ENCODE data around the gene ADAT1. TPM values are rescaled to one million over a fixed set of nuclear protein-coding genes. Genes with fewer than 3 reads are reported as not detected.

ADAT1 gene, protein sequence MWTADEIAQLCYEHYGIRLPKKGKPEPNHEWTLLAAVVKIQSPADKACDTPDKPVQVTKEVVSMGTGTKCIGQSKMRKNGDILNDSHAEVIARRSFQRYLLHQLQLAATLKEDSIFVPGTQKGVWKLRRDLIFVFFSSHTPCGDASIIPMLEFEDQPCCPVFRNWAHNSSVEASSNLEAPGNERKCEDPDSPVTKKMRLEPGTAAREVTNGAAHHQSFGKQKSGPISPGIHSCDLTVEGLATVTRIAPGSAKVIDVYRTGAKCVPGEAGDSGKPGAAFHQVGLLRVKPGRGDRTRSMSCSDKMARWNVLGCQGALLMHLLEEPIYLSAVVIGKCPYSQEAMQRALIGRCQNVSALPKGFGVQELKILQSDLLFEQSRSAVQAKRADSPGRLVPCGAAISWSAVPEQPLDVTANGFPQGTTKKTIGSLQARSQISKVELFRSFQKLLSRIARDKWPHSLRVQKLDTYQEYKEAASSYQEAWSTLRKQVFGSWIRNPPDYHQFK
- total RNA-seq, result 48.2 and 52.4 TPM in 2 replicates

DNA sequence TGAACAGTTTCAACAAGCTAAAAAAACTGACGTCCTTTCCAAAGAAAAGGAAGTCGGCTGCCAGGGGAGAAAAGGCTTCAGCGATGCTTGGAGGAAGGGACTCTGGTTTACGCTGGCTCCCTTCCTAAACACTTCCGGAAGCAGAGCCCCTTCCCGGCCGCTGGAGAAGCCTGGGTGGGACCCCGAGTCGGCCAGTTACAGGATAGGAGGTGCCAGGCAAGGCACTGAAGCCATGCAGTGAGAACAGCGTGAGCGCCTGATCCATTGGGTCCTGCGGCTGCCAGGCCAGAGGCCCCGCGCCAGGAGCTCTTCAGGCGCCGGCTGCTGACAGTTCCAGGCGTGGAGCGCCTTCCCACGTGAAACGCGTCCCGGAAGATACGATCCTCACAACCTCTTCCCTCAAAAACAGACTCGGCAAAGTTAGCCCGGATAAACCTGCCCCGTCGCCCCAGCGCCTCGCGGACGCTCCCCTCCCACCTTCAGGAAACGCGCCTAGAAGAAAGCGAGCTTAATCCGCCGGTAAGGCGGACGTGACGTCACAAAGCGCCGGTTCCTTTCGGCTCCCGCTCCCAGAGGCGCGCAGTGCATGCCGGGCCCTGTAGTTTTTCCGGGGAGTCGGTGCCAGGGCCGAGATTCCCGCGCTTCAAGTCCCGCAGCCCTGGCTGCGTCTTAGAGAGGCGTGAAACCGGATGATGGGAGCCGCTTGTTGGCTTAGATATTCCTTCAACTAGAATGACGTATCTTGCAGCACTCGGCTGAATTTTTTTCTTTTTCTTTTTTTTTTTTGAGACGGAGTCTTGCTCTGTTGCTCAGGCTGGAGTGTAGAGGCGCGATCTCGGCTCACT lies at the start of gene ADAT1:
Gene ADAT1, minus strand, starts transcription at position 521 of the 845 bp plus-strand sequence. CDS start 2,482 bp downstream, outside the sequence.
- intact Hi-C loops (cut with micrococcal nuclease), result loop anchor here (1.0 to 2.0 kb wide), 13 partner anchors 24 to 1567 kb away; partner anchors contain the start of genes CFDP1, GABARAPL2, GLG1 and KARS1

DNA sequence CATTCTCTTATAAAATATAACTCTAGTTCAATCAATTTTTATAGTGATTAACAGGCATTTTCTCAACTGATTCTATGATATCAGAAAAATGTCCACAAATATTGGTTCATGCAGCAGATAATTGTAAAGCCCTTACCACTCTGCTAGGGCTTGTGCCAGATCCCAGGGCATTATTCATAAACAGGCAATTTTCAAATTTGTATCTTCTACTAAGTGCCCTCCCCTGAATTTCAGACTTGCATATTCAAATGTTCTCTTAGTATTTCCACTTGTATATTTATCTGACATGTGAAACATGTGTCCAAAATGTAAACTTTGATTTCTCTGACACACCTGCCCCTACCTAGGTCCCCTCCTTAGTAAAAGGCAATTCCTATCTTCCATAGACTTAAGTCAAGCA lies 44.4 kb upstream of the ADAT1 start:
- intact Hi-C loops (cut with micrococcal nuclease), result no loop called here

DNA sequence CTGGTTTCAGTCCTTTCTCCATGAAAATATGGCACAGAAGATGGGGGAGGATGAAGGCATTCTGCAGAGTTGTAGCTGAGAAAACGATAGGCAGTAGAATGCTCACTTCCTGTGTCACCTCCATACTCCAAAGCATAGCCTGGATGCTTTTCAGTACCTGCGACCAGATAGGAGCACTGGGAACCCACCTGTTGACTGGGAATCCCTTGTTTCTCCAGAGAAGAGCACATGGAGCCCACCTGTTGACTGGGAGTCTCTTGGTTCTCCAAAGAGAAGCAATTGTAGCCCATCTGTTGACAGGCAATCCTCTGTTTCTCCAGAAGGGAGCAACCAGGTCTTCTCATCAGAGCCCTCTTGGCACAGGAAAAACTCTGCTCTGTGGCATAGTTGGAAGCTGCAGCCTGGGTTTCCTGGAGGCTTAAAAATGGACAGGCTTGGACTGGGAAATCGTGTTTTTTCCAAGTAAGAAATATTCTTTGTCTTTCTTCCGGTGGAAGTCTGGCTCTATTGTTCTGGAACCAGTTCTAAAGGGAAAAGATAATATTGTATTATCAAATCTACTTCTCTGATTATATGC lies 37.7 kb upstream of the ADAT1 start:
- intact Hi-C loops (cut with micrococcal nuclease), result no loop called here

DNA sequence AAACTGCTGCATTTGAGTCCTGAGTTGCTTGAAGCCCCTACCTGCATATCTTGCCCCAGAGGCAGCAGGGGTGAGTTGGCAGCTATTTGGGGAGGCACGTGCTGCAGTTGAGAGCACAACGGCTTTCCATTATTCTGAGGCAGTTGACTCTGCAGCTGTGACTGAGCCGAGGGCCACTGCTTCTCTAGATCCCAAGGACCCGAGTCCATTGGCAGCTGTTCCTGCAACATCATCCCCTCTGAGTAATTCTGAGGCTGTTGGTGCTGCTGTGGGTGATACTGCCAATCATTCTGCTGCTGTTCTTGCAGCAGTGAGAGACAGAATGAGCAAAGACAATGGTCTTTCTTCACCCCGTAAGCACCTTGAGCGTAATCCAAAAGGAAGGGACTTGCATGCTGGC lies 37.2 kb upstream of the ADAT1 start:
- intact Hi-C loops (cut with micrococcal nuclease), result no loop called here

DNA sequence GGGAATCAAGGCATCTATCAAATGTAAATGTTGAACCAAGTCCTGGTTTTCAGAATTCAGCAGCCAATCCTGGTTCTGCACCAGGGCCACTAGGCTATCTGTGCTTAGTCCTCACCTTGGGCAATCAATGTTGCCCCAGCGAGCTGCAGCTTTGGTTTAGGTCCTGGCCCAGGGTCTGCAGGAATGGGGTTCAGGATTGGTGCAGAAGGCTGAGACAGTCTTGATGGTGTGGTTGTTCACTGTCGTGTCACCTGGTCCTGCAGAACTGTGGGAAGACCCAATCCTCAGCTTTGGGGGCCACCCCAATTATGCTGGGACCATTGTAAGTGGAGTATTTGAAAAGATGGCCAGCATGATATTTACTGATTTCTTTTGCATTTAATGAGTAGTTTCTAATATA lies 35.1 kb upstream of the ADAT1 start:
- intact Hi-C loops (cut with micrococcal nuclease), result no loop called here

DNA sequence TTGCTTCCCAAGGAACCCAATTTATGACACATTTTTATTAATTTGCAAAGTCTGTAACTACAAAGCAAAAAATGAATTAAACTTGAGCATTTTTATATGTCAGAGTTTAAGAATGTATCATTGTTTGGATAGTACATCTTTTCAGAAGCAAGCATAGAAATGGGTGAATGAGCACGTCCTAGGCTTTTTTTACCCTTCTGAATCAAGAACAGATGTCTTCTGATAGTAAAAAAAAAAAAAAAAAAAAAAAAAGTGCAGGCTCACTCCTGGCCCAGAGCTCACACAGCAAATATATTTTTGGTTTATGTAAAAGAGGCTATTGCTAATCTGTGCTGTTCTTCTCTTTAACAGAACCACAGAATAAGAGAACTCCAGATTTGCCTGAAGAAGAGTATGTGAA lies 30.8 kb upstream of the ADAT1 start:
- intact Hi-C loops (cut with micrococcal nuclease), result no loop called here

DNA sequence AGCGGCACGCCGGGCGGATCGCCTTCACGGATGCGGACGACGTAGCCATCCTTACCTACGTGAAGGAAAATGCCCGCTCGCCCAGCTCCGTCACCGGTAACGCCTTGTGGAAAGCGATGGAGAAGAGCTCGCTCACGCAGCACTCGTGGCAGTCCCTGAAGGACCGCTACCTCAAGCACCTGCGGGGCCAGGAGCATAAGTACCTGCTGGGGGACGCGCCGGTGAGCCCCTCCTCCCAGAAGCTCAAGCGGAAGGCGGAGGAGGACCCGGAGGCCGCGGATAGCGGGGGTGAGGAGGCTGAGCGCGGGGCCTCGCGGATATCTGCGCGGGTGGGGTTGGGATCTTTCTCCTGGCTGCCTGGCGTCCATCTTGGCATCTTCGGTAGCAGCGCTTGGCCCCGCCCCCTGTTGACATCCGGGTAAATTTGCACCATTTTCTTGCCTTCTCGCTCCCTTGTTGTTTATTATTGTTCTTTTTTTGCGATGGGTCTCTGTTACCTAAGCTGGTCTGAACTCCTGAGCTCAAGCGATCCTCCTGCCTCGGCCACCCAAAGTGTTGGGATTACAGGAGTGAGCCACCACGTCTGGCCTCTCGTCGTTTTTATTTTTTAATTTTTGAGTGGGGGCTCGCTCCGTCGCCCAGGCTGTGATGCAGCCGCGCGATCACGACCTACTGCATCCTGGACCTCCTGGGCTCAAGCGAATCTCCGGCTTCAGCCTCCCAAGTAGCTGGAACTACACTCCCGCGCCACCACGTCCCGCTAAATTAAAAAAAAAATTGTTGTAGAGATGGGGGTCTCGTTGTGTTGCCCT lies 25.4 kb upstream of the ADAT1 start:
- intact Hi-C loops (cut with micrococcal nuclease), result loop anchor here (1.0 to 10.0 kb wide), 6 partner anchors 574 to 1564 kb away; partner anchors contain the start of genes GLG1 and WDR59

DNA sequence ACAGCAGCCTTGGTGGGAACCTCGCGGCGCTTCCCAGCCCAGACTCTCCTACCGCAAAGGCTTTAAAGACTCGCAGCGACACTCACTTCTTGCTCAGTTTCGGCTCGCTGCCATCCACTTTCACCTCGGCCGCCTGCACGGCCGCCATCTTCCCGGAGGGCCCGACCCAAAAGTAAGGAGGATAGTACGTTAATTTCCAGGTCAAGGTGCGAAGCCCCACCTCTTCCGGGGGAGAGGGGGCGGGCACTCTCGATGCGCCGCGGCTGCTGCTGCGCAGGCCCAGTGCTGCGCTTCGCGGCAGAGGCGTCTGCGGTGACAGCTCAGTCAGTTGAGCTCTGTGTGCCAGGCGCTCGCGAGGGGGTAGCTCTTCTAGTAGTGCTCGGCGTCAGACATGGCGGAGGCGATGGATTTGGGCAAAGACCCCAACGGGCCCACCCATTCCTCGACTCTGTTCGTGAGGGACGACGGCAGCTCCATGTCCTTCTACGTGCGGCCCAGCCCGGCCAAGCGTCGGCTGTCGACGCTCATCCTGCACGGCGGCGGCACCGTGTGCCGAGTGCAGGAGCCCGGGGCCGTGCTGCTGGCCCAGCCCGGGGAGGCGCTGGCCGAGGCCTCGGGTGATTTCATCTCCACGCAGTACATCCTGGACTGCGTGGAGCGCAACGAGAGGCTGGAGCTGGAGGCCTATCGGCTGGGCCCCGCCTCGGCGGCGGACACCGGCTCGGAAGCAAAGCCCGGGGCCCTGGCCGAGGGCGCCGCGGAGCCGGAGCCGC lies 24.6 kb upstream of the ADAT1 start, which contains the start of the genes KARS1 and TERF2IP:
Gene KARS1, minus strand, starts transcription at position 174 of the 773 bp plus-strand sequence. Its CDS starts 26 bp downstream, at position 148.
Gene TERF2IP, plus strand, starts transcription at position 282 of the 773 bp plus-strand sequence. Its CDS starts 110 bp downstream, at position 392.
- intact Hi-C loops (cut with micrococcal nuclease), result loop anchor here (1.0 to 10.0 kb wide), 18 partner anchors 19 to 1565 kb away; partner anchors contain the start of genes ADAT1, CFDP1, GABARAPL2 and GLG1

DNA sequence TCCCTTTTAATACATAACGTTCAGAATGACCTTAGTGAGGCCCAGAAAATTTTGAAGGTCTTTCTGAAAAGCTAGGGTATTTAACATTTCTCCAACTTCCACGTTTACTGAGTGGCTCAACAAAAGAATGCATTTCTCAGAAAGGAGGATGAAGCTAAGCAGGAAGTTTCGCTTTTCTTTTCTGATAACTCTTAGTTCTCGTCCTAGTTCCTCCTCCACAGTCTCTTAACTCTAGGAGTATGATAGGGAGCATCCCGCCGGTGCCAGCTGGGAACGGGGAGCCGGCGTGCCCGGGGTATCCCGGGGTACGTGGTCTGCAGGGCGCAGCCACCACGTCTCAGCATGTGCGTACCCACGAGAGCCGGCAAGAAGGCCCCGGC lies 24.0 kb upstream of the ADAT1 start:
- intact Hi-C loops (cut with micrococcal nuclease), result loop anchor here (1.0 to 10.0 kb wide), 15 partner anchors 19 to 1543 kb away; partner anchors contain the start of genes ADAT1, CFDP1, GABARAPL2 and GLG1

DNA sequence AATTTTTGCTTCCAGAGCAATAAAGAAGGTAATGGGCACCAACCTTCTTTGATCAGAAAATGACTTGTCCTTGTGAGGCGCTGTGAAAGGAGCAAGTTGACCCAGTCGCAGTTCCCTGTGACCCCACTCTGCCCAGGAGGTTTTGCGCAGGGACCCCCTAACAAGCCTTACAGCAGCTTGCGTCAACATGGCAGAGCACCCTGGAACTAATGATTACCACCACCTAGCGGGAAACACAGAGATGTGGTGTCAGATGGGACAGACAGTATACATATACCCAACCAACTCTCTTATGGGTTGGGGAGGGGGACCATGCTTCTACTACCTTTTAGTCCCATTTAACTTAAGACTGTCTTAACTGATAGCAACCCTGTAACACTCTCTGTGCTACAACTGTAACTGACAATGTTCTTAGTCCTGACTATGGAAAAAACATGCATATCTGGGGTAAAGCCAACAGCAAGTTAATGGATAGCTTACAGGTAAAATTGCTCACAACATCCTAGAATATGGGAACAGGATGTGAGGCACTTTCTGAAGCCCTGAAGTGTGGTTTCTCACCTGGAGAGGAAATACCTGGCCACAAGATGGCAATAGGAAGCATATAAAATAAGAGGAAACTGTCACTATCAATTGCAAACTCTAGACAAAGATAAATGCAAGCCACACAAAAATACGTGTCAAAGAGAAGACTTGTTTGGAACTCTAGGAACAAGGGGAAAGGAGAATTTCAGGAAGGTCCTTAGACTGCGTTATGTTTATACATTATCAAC lies 21.3 kb upstream of the ADAT1 start:
- intact Hi-C loops (cut with micrococcal nuclease), result loop anchor here (5.0 to 10.0 kb wide), 3 partner anchors 570 to 1037 kb away; partner anchors contain the start of gene GLG1

DNA sequence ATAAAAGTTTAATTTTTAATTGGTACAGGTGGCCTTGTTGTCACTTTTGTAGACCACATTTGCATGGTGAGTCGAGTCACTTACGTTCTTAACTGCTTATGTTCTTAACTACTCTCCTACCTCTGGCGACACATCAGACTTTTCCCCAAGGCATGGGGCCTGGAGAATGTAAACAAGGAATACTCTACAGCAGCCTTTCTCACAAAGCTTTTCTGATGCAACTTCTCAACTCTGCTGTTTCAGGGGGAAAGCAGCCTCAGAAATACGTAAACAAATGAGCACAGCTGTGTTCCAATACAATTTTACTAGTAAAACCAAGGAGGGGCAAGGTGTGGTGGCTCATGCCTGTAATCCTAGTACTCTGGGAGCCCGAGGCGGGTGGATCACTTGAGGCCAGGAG lies 17.5 kb upstream of the ADAT1 start:
- intact Hi-C loops (cut with micrococcal nuclease), result loop anchor here (10.0 kb wide), 2 partner anchors 566 to 946 kb away; no protein-coding TSS in a partner anchor

DNA sequence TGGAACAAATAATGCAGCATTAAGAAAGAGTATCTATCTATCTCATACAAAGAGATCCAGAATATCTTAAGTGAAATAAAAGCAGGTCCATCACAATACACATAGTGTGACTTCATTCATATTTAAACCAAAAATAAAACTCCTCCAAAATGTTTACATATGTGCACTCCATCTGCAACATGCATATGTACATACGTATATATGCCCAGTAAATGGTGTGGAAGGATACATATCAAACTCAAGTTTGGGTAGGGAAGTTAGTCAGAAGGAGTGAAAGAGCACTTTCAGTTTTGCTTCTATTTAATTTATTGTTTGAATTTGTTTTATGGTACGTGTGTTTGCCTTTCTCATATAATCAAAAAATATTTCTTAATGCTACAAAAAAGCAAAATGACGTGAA lies 12.0 kb upstream of the ADAT1 start:
- intact Hi-C loops (cut with micrococcal nuclease), result no loop called here

DNA sequence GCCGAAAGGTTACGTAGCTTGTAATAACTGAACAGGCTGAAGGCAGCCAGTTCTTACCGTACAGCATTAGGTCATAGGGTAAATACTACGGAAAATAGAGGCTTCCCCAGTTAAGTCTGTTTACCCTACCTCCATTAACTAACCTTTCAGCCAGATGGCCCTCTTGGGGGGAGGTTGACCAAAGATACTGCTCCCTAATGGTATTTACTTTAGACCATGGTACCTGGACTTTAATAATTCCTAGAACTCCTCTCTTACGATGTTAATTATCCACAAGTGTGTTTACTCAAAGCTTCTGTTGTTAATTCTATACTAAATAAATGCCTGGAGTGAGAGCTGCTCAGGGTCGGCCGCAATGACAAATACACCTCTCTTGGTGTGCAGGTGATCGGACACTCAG lies 9.8 kb upstream of the ADAT1 start:
- intact Hi-C loops (cut with micrococcal nuclease), result no loop called here

DNA sequence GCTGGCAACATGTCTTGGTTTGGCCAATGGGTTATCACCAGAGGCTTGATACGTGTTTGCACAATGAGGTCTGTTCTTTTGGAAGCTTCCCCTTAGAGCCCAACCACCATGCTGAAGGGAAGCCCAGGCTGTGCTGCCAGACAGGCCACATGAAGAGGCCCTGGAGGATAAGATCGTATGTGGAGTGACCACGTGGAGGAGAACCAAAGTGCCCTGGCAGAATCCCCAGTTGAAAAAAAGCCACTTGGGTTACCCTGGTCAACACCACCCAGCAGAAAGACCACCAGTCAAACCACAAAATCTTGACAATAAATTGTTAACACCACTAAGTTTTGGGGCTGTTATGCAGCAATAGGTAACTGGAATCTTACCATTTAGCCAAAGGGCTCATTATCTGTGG lies 7.0 kb upstream of the ADAT1 start:
- intact Hi-C loops (cut with micrococcal nuclease), result no loop called here

DNA sequence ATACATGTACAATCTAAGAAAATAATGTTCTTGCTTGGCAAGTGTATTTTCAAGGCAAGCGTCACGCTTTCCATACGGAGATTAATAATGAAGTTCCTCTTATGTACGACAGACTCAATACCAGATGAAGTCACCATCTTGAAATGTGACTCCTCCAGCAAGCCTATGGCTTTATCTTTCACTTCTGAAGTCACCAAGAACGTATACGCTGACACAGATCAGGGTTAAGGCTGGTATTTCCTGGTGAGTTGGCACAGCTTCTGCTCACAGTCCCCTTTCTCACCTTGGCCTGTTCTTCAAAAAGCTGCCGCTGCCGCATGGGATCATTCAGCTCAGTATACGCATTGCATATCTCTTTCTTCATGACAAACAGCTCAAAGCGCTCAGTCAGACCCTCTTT lies 6.1 kb upstream of the ADAT1 start:
- intact Hi-C loops (cut with micrococcal nuclease), result no loop called here

DNA sequence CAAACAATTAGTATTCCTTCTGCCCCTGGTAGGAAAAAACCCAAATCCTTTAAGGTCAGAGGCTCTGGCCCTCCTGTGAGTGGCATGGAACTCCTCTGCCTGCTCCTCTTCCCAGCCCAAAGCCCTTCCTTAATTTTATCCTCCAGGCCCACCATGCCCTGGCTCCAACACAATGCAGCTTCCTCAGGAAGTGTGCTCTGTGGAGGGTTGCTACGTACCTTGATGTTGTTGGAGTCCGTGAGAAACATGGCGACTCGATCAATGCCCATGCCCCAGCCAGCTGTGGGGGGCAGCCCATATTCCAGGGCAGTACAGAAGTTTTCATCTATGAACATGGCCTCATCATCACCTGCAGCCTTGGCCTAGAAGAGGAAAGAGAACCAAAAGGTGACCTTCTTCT lies 5.3 kb upstream of the ADAT1 start:
- intact Hi-C loops (cut with micrococcal nuclease), result loop anchor here (1.0 kb wide), 1 partner anchor 19 kb away; the partner anchor contains the start of genes KARS1 and TERF2IP

DNA sequence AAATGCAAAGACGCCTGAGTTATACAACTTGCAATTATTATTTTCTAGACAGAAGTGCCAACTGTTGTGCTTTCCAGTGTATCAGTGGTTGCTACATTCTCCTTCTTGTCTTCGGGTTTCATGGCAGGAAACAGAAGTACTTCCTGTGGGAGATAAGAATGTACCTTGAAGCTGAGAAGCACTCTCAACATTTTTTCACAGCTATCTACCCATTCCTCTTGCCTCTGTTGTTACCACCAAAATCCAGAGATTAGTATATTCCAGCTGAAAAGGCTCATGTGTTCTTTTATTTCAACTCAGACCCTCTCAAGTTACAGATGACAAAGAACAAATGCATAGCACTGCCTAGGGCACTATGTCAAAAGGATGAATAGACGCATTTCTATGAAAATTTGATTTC lies 4.8 kb upstream of the ADAT1 start:
- intact Hi-C loops (cut with micrococcal nuclease), result loop anchor here (1.0 kb wide), 1 partner anchor 19 kb away; the partner anchor contains the start of genes KARS1 and TERF2IP

DNA sequence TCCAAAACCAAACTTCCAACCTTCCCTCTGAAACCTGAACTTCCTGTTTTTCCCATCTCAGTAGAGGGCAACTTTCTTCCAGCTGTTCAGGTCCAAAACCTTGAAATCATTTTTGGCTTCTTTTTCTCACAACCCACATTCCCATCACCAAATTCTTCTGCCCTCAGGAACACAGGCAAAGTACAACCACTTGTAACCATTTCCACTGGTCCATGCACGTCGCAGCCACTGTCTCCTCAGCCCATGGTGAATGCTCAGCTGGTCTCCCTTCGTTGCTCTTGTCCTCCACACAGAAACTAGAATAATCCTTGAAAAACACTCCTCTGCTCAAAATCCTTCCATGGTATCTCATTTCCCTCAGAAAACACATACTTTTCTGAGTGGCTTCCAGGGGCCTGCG lies 3.7 kb upstream of the ADAT1 start:
- intact Hi-C loops (cut with micrococcal nuclease), result no loop called here

All from T-helper 1 cell treated with Interleukin-12 subunit alpha and Interleukin-12 subunit beta and Interleukin-4 antibody, amounts not matched to agents 30 ng/mL and 1 ng/mL, for 36 hours (primary cell).